Stomach (tissue), 4 donors: ENCODE data around the gene C2CD2.

Experiments
- EP300 ChIP-seq: sonication (generic); formaldehyde crosslinking; IDR thresholded peaks from one replicate; pipeline ENCODE4 v1.6.1; 2017; ENCODE audit warnings: antibody characterized with exemption
- POLR2A ChIP-seq, 4 donors: fragments of 450-650 bp; IDR thresholded peaks; one replicate each; pipeline ENCODE4 v1.6.1; 2016; ENCODE audit warnings: antibody characterized with exemption in 4 of 4, control low read depth in 2 of 4, mild to moderate bottlenecking in 1 of 4, moderate library complexity in 1 of 4
- TF ChIP-seq, protein P1 (sequence below), 7 experiments: fragments of 450-650 bp in 4 of 7; fragments of 200-600 bp in 3 of 7; sonication (generic) in 3 of 7; IDR thresholded peaks; one replicate each; pipeline ENCODE4 v1.5.1; 2016 to 2019; ENCODE audit warnings: antibody characterized with exemption in 7 of 7, control low read depth in 2 of 7, mild to moderate bottlenecking in 1 of 7

GRCh38 chr21:41869771-41870170 is 84.0 kb downstream of the C2CD2 start:
- TF ChIP-seq, protein P1, sequence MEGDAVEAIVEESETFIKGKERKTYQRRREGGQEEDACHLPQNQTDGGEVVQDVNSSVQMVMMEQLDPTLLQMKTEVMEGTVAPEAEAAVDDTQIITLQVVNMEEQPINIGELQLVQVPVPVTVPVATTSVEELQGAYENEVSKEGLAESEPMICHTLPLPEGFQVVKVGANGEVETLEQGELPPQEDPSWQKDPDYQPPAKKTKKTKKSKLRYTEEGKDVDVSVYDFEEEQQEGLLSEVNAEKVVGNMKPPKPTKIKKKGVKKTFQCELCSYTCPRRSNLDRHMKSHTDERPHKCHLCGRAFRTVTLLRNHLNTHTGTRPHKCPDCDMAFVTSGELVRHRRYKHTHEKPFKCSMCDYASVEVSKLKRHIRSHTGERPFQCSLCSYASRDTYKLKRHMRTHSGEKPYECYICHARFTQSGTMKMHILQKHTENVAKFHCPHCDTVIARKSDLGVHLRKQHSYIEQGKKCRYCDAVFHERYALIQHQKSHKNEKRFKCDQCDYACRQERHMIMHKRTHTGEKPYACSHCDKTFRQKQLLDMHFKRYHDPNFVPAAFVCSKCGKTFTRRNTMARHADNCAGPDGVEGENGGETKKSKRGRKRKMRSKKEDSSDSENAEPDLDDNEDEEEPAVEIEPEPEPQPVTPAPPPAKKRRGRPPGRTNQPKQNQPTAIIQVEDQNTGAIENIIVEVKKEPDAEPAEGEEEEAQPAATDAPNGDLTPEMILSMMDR (IDR thresholded peaks at IDR 0.05) = no peak
- no peak for TF ChIP-seq POLR2A (IDR thresholded peaks at IDR 0.05)
- no peak for TF ChIP-seq EP300
